Liver (tissue), 3 donors: Measurements from ENCODE around the gene PHC2.

Experiments used
- ATF3 ChIP-seq: IDR thresholded peaks from 2 replicates; pipeline ENCODE4 v1.6.1; 2016; ENCODE audit warnings: antibody characterized with exemption
- FOXA1 ChIP-seq: IDR thresholded peaks from 2 replicates; pipeline ENCODE4 v1.6.1; 2016; ENCODE audit warnings: antibody characterized with exemption
- GABPA ChIP-seq, 2 donors: IDR thresholded peaks in 1 of 2; conservative IDR thresholded peaks in 1 of 2; 2 replicates each; pipeline ENCODE4 v1.6.1; 2016; ENCODE audit warnings: antibody characterized with exemption in 2 of 2, mild to moderate bottlenecking in 1 of 2, moderate library complexity in 1 of 2
- JUND ChIP-seq, 2 donors: IDR thresholded peaks; 2 replicates each; pipeline ENCODE4 v1.6.1; 2016; ENCODE audit warnings: antibody characterized with exemption in 2 of 2
- RAD21 ChIP-seq, 2 donors: IDR thresholded peaks; 2 replicates each; pipeline ENCODE4 v1.6.1; 2016; ENCODE audit warnings: antibody characterized with exemption in 2 of 2, mild to moderate bottlenecking in 2 of 2
- TAF1 ChIP-seq: conservative IDR thresholded peaks from 2 replicates; pipeline ENCODE4 v1.6.1; 2016; ENCODE audit warnings: antibody characterized with exemption, mild to moderate bottlenecking
- TF ChIP-seq, protein P1 (sequence below): fragments of 150-350 bp; IDR thresholded peaks from 2 replicates; pipeline ENCODE4 v1.5.1; 2017; ENCODE audit warnings: improper control_type of control experiment, low read depth, low read length; ENCODE audit not compliant: missing input control
- TF ChIP-seq, protein P2 (sequence below): IDR thresholded peaks from 2 replicates; pipeline ENCODE4 v1.6.1; 2016; ENCODE audit warnings: antibody characterized with exemption
- TF ChIP-seq, protein P3 (sequence below): IDR thresholded peaks from 2 replicates; pipeline ENCODE4 v1.6.1; 2016; ENCODE audit warnings: antibody characterized with exemption, mild to moderate bottlenecking
- donor health status: healthy.
- donor health status: healthy.

- TF ChIP-seq, protein P1, sequence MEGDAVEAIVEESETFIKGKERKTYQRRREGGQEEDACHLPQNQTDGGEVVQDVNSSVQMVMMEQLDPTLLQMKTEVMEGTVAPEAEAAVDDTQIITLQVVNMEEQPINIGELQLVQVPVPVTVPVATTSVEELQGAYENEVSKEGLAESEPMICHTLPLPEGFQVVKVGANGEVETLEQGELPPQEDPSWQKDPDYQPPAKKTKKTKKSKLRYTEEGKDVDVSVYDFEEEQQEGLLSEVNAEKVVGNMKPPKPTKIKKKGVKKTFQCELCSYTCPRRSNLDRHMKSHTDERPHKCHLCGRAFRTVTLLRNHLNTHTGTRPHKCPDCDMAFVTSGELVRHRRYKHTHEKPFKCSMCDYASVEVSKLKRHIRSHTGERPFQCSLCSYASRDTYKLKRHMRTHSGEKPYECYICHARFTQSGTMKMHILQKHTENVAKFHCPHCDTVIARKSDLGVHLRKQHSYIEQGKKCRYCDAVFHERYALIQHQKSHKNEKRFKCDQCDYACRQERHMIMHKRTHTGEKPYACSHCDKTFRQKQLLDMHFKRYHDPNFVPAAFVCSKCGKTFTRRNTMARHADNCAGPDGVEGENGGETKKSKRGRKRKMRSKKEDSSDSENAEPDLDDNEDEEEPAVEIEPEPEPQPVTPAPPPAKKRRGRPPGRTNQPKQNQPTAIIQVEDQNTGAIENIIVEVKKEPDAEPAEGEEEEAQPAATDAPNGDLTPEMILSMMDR: no peak
- TF ChIP-seq RAD21 (IDR thresholded peaks at IDR 0.05): no peak
- TF ChIP-seq ATF3: no peak
- TF ChIP-seq JUND (IDR thresholded peaks at IDR 0.05): no peak
- TF ChIP-seq, protein P2, sequence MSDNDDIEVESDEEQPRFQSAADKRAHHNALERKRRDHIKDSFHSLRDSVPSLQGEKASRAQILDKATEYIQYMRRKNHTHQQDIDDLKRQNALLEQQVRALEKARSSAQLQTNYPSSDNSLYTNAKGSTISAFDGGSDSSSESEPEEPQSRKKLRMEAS: no peak
- TF ChIP-seq, protein P3, sequence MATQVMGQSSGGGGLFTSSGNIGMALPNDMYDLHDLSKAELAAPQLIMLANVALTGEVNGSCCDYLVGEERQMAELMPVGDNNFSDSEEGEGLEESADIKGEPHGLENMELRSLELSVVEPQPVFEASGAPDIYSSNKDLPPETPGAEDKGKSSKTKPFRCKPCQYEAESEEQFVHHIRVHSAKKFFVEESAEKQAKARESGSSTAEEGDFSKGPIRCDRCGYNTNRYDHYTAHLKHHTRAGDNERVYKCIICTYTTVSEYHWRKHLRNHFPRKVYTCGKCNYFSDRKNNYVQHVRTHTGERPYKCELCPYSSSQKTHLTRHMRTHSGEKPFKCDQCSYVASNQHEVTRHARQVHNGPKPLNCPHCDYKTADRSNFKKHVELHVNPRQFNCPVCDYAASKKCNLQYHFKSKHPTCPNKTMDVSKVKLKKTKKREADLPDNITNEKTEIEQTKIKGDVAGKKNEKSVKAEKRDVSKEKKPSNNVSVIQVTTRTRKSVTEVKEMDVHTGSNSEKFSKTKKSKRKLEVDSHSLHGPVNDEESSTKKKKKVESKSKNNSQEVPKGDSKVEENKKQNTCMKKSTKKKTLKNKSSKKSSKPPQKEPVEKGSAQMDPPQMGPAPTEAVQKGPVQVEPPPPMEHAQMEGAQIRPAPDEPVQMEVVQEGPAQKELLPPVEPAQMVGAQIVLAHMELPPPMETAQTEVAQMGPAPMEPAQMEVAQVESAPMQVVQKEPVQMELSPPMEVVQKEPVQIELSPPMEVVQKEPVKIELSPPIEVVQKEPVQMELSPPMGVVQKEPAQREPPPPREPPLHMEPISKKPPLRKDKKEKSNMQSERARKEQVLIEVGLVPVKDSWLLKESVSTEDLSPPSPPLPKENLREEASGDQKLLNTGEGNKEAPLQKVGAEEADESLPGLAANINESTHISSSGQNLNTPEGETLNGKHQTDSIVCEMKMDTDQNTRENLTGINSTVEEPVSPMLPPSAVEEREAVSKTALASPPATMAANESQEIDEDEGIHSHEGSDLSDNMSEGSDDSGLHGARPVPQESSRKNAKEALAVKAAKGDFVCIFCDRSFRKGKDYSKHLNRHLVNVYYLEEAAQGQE: no peak
- TF ChIP-seq FOXA1: no peak
- no peak for TF ChIP-seq TAF1
- no peak for TF ChIP-seq GABPA (IDR thresholded peaks at IDR 0.05 in 1 of 2, conservative IDR thresholded peaks at IDR 0.05 in 1 of 2)
Measured at GRCh38 chr1:33289858-33290154, 141.1 kb downstream of the PHC2 start.
